Thyroid gland (tissue), 4 donors: ENCODE measurements around the gene PDHX.

ENCODE experiments used
- CTCF ChIP-seq, 6 experiments: fragments of 200-600 bp in 3 of 6; fragments of 450-650 bp in 3 of 6; sonication (generic) in 3 of 6; IDR thresholded peaks; one replicate each; pipeline ENCODE4 v1.5.1; 2016 to 2019; ENCODE audit warnings: antibody characterized with exemption in 6 of 6, mild to moderate bottlenecking in 2 of 6, inconsistent platforms in 1 of 6, moderate library complexity in 1 of 6
- POLR2A ChIP-seq, 2 donors: fragments of 450-650 bp; IDR thresholded peaks; one replicate each; pipeline ENCODE4 v1.6.1; 2017; ENCODE audit warnings: antibody characterized with exemption in 2 of 2, mild to moderate bottlenecking in 2 of 2, moderate library complexity in 1 of 2

GRCh38 chr11:35031346-35031745, 114.9 kb downstream of the PDHX start:
- TF ChIP-seq CTCF (IDR thresholded peaks at IDR 0.05) (no peak), POLR2A (IDR thresholded peaks at IDR 0.05) (no peak)
